Calu3 (cell line): ENCODE data around the gene SORCS1. TPM values are rescaled to one million over a fixed set of nuclear protein-coding genes. Genes with fewer than 3 reads are reported as not detected.

Experiments
- BruUV-seq: library from RNA; stranded (reverse); fragments of 400-500 nt; replicated peaks from 2 replicates; lab custom pipeline; 2021; lab: Mats Ljungman, UMichigan
- CTCF ChIA-PET: fragments of 300-600 bp; sonication (Branson Sonifier 250); formaldehyde crosslinking; loops from one replicate; lab custom pipeline; 2022; ENCODE audit warnings: antibody characterized with exemption; lab: Charles Lee
- DNase-seq: peaks from one replicate; pipeline ENCODE4 v3.0.0; 2022
- H3K27ac Mint-ChIP-seq: one replicate; pipeline ENCODE4 v1.8.0; 2022; ENCODE audit warnings: mixed read lengths; ENCODE audit not compliant: unreplicated experiment
- H3K27me3 Mint-ChIP-seq: one replicate; pipeline ENCODE4 v1.8.0; 2022; ENCODE audit warnings: mixed read lengths; ENCODE audit not compliant: unreplicated experiment
- H3K36me3 Mint-ChIP-seq: one replicate; pipeline ENCODE4 v1.8.0; 2022; ENCODE audit warnings: mild to moderate bottlenecking, moderate library complexity, mixed read lengths; ENCODE audit not compliant: insufficient read depth, unreplicated experiment
- H3K4me1 Mint-ChIP-seq: one replicate; pipeline ENCODE4 v1.8.0; 2022; ENCODE audit warnings: mild to moderate bottlenecking, low read depth, mixed read lengths; ENCODE audit not compliant: unreplicated experiment
- H3K4me3 Mint-ChIP-seq: one replicate; pipeline ENCODE4 v1.8.0; 2022; ENCODE audit warnings: mild to moderate bottlenecking, low read depth, moderate library complexity, mixed read lengths; ENCODE audit not compliant: unreplicated experiment
- H3K9me3 Mint-ChIP-seq: one replicate; pipeline ENCODE4 v1.8.0; 2022; ENCODE audit warnings: low read depth, mixed read lengths; ENCODE audit not compliant: unreplicated experiment
- CTCF ChIP-seq: fragments of 200-600 bp; IDR thresholded peaks from one replicate; pipeline ENCODE4 v1.8.0; 2022; ENCODE audit warnings: antibody characterized with exemption; ENCODE audit not compliant: unreplicated experiment
- intact Hi-C: fragments of 100-400 bp; cut with micrococcal nuclease; formaldehyde crosslinking; loops from one replicate; pipeline ENCODE4 v1.10.0; 2022; ENCODE audit not compliant: unreplicated experiment
- total RNA-seq: library from RNA; stranded (reverse); gene quantifications from 2 replicates; pipeline ENCODE4 v1.2.3, GENCODE V29; 2022

The SORCS1 gene
- total RNA-seq, 1 experiment from 2014 or later = not detected

GRCh38 chr10:106741006-106741530 lies 423.4 kb downstream of the SORCS1 start:
- Mint-ChIP-seq H3K4me3 (no peak overlapping the region), H3K36me3 (no peaks in the 10 kb centered on the region), H3K27ac (no peak overlapping the region), H3K27me3 (no peaks in the 10 kb centered on the region), H3K9me3 (peaks cover 3% of the 10 kb centered on the region), H3K4me1 (no peaks in the 10 kb centered on the region)
- no TSS peak for BruUV-seq
- intact Hi-C loops = no loop called here
- no peak for TF ChIP-seq CTCF
- DNase-seq = no peak
- CTCF ChIA-PET = no interaction called here

DNA sequence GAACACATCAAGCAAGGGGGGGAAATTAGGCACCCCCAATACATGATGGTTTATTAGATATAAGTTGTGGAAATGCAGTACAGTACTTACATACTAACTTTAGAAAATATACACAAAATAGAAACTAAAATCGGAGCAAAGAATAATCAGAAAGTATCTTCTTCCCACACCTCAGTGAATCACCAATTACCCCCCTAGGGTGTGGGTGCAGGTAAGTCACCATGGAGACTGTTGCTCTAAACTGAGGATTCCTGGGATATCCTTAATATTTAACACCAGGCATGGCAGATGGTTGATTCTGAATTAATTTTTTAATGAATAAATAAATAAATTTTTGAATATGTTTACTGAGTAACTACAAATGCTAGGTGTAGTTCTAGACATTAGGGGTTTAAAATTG lies 424.4 kb downstream of the SORCS1 start:
- intact Hi-C loops = no loop called here
- CTCF ChIA-PET = no interaction called here
- no TSS peak for BruUV-seq

GRCh38 chr10:106734220-106734619 lies 430.3 kb downstream of the SORCS1 start:
- no peaks in the 10 kb centered on the region for H3K4me1 Mint-ChIP-seq
- peaks cover 3% of the 10 kb centered on the region for H3K9me3 Mint-ChIP-seq
- DNase-seq = no peak
- CTCF ChIA-PET = no interaction called here
- no peak overlapping the region for H3K4me3 Mint-ChIP-seq
- no peak overlapping the region for H3K27ac Mint-ChIP-seq
- no TSS peak for BruUV-seq
- H3K27me3 Mint-ChIP-seq = no peaks in the 10 kb centered on the region
- no peaks in the 10 kb centered on the region for H3K36me3 Mint-ChIP-seq
- intact Hi-C loops = no loop called here
- TF ChIP-seq CTCF = no peak

More for the DNA sequence above, 424.4 kb downstream of the SORCS1 start:
- H3K4me1 Mint-ChIP-seq = no peaks in the 10 kb centered on the region
- DNase-seq = no peak
- TF ChIP-seq CTCF = no peak
- no peak overlapping the region for H3K27ac Mint-ChIP-seq
- H3K4me3 Mint-ChIP-seq = no peak overlapping the region
- H3K36me3 Mint-ChIP-seq = no peaks in the 10 kb centered on the region
- no peaks in the 10 kb centered on the region for H3K27me3 Mint-ChIP-seq
- peaks cover 3% of the 10 kb centered on the region for H3K9me3 Mint-ChIP-seq

DNA sequence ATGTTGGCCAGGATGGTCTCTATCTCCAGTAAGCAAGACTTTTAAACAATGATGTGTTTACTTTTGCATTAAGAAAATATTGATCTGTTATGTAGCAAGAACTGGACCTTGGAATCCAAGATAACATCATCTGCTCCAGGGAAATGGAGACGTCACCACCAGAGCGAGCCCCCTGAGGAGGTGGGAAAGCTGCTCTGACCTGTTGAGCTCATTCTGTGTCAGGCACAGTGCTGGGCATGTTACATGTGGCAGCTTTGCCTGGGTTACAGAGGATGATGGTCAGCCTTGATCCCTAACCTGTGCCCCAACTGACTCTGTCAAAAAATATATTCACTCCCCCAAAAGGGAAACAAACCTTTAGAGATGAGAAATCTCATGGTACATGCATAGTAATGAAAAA lies 436.3 kb downstream of the SORCS1 start:
- TF ChIP-seq CTCF = no peak
- intact Hi-C loops = no loop called here

More for the DNA sequence above, 436.3 kb downstream of the SORCS1 start:
- H3K9me3 Mint-ChIP-seq = no peaks in the 10 kb centered on the region
- no peak overlapping the region for H3K27ac Mint-ChIP-seq
- CTCF ChIA-PET = no interaction called here
- H3K4me1 Mint-ChIP-seq = no peaks in the 10 kb centered on the region
- DNase-seq = no peak
- H3K27me3 Mint-ChIP-seq = no peaks in the 10 kb centered on the region
- no peaks in the 10 kb centered on the region for H3K36me3 Mint-ChIP-seq
- no TSS peak for BruUV-seq
- no peak overlapping the region for H3K4me3 Mint-ChIP-seq
